ENCODE data around the gene FCN2. TPM values are rescaled to one million over a fixed set of nuclear protein-coding genes. Genes with fewer than 3 reads are reported as not detected.

FCN2 gene
- total RNA-seq, 4 donors from 2014 or later: 0.49 TPM; not detected in 3

GRCh38 chr9:134882204-134882785 lies 1.7 kb downstream of the FCN2 start:
- H3K27ac ChIP-seq: no peak overlapping the region
- DNase-seq: no peak
- intact Hi-C loops (cut with DNase I; ENCODE audit: low total_unique reads): no loop called here
- no peak overlapping the region for H3K4me3 ChIP-seq
- TF ChIP-seq POLR2A (IDR thresholded peaks at IDR 0.05): no peak
- TF ChIP-seq, protein P1, sequence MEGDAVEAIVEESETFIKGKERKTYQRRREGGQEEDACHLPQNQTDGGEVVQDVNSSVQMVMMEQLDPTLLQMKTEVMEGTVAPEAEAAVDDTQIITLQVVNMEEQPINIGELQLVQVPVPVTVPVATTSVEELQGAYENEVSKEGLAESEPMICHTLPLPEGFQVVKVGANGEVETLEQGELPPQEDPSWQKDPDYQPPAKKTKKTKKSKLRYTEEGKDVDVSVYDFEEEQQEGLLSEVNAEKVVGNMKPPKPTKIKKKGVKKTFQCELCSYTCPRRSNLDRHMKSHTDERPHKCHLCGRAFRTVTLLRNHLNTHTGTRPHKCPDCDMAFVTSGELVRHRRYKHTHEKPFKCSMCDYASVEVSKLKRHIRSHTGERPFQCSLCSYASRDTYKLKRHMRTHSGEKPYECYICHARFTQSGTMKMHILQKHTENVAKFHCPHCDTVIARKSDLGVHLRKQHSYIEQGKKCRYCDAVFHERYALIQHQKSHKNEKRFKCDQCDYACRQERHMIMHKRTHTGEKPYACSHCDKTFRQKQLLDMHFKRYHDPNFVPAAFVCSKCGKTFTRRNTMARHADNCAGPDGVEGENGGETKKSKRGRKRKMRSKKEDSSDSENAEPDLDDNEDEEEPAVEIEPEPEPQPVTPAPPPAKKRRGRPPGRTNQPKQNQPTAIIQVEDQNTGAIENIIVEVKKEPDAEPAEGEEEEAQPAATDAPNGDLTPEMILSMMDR (IDR thresholded peaks at IDR 0.05): no peak
- H3K9me3 ChIP-seq: no peaks in the 10 kb centered on the region
- H3K4me1 ChIP-seq: no peaks in the 10 kb centered on the region
- H3K36me3 ChIP-seq: no peaks in the 10 kb centered on the region
- H3K27me3 ChIP-seq: no peaks in the 10 kb centered on the region

- Histone ChIP-seq H3K4me3 (no peak overlapping the region), H3K27me3 (no peaks in the 10 kb centered on the region), H3K4me1 (no peaks in the 10 kb centered on the region), H3K27ac (no peak overlapping the region), H3K9me3 (no peaks in the 10 kb centered on the region), H3K36me3 (no peaks in the 10 kb centered on the region)
- intact Hi-C loops (cut with DNase I; ENCODE audit: low total_unique reads): no loop called here
- no peak for DNase-seq
- no peak for TF ChIP-seq POLR2A (IDR thresholded peaks at IDR 0.05)
- TF ChIP-seq, protein P1 (IDR thresholded peaks at IDR 0.05): no peak
Observed at GRCh38 chr9:134883040-134883782, 2.6 kb downstream of the FCN2 start.

GRCh38 chr9:134884492-134884891 lies 3.9 kb downstream of the FCN2 start:
- Histone ChIP-seq H3K27ac (no peak overlapping the region), H3K4me1 (no peaks in the 10 kb centered on the region), H3K27me3 (no peaks in the 10 kb centered on the region), H3K36me3 (no peaks in the 10 kb centered on the region), H3K9me3 (no peaks in the 10 kb centered on the region), H3K4me3 (no peak overlapping the region)
- DNase-seq: no peak
- TF ChIP-seq POLR2A (IDR thresholded peaks at IDR 0.05): no peak
- TF ChIP-seq, protein P1 (IDR thresholded peaks at IDR 0.05): no peak
- intact Hi-C loops (cut with DNase I; ENCODE audit: low total_unique reads): no loop called here

- intact Hi-C loops (cut with DNase I; ENCODE audit: low total_unique reads): no loop called here
- Histone ChIP-seq H3K27me3 (no peaks in the 10 kb centered on the region), H3K36me3 (no peaks in the 10 kb centered on the region), H3K27ac (no peak overlapping the region), H3K4me3 (no peak overlapping the region), H3K9me3 (no peaks in the 10 kb centered on the region), H3K4me1 (no peaks in the 10 kb centered on the region)
- no peak for TF ChIP-seq POLR2A (IDR thresholded peaks at IDR 0.05)
- DNase-seq: no peak
Observed at GRCh38 chr9:134885001-134885678, 4.5 kb downstream of the FCN2 start.

GRCh38 chr9:134885679-134886412 lies 5.2 kb downstream of the FCN2 start:
- DNase-seq: no peak
- TF ChIP-seq, protein P1 (IDR thresholded peaks at IDR 0.05): no peak
- TF ChIP-seq POLR2A (IDR thresholded peaks at IDR 0.05): no peak
- no peaks in the 10 kb centered on the region for H3K9me3 ChIP-seq
- H3K27me3 ChIP-seq: no peaks in the 10 kb centered on the region
- H3K36me3 ChIP-seq: no peaks in the 10 kb centered on the region
- no peak overlapping the region for H3K4me3 ChIP-seq
- H3K4me1 ChIP-seq: no peaks in the 10 kb centered on the region
- intact Hi-C loops (cut with DNase I; ENCODE audit: low total_unique reads): no loop called here
- no peak overlapping the region for H3K27ac ChIP-seq
